GM21723 (cell line): ENCODE measurements around the gene MCCC2.
"Not testable (repeated sequence)": the region's sequence is repeated elsewhere in the genome, so short reads cannot be mapped to it uniquely, and the experiment has no call there.

ENCODE experiments used
- ATAC-seq: cut with Tn5 transposase; IDR thresholded peaks from one replicate; pipeline ENCODE4 v1.9.1; 2021; ENCODE audit warnings: mild to moderate bottlenecking, moderate library complexity; ENCODE audit not compliant: unreplicated experiment

Gene MCCC2

DNA sequence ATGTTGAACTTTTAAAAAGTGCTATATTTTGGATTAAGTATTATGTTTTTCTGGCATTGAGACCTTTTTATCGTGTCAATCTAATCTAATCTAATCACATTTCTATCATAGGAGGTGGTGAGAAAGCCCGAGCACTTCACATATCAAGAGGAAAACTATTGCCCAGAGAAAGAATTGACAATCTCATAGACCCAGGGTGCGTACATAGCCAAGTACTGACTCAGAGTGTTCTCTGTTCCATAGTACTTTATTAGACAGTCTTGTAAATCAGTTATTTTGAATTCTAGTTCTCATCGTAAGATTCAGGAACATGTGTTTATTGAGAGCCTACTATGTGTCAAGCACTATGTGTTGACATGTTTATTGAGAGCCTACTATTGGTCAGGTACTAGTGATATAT lies 9.0 kb downstream of the MCCC2 start:
- ATAC-seq = no peak

GRCh38 chr5:71597001-71597400 lies 9.9 kb downstream of the MCCC2 start:
- ATAC-seq = no peak

- ATAC-seq = no peak
Observed at GRCh38 chr5:71600783-71601182, 13.6 kb downstream of the MCCC2 start.

DNA sequence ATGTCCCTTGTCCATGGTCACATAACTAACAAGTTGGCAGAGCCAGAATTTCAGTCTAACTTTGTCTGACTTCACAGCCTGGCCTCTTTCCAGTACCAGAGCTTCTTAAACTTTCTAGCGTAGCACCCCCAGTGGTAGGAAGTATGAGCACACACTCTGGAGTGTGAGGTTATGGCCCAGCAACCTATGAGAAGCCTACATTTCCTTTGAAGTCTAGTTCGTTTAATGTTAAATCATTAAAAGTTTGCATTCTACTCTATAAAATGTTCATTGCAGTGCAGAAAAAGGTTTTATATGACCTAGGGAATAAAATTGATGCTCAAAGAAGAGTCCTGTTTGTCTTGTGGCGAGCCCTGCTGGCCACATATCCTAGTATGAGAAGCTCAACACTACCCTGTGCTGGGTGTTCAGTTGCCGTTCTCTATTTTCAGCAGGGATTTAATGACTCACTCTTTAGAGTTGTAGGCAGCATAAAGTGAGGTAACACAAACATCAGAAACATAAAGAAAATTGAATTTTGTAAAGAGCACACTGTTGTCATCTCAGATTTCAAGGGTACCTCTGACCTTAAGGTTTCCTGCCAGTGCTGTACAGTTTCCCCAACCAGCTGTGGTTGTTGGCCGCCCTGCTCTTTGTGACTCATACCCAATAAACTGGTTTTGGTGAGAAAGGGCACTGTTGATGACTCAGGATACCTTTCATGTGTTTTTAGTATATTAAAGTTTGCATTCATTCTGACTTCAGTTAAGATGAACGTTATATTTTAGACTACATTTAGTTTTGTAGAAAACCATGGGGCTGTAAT lies 14.3 kb downstream of the MCCC2 start:
- peak; percentile 93 for ATAC-seq

DNA sequence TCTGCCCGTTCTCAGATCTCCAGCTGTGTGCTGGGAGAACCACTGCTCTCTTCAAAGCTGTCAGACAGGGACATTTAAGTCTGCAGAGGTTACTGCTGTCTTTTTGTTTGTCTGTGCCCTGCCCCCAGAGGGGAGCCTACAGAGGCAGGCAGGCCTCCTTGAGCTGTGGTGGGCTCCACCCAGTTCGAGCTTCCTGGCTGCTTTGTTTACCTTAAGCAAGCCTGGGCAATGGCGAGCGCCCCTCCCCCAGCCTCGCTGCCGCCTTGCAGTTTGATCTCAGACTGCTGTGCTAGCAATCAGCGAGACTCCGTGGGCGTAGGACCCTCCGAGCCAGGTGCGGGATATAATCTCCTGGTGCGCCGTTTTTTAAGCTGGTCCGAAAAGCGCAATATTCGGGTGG lies 22.8 kb downstream of the MCCC2 start:
- ATAC-seq = not testable (repeated sequence)

DNA sequence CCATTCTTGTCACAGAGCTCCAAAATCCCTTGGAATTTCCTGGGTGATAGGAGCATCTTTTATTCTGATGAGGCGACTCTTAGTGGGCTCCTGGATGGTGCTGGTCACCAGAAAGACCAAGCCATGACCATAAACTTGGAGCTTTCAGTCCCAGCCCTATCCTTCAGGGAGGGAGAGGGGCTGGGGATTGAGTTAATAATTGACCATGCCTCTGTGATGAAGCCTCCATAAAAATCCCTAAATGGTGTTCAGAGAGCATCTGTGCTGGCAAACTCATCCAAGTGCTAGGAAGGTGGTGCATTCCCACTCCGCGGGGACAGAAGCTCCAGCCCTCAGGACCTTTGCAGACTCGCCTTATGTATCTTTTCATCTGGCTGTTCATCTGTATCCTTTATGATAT lies 28.7 kb downstream of the MCCC2 start:
- no peak for ATAC-seq

- no peak for ATAC-seq
Observed at GRCh38 chr5:71620630-71621029, 33.5 kb downstream of the MCCC2 start.

DNA sequence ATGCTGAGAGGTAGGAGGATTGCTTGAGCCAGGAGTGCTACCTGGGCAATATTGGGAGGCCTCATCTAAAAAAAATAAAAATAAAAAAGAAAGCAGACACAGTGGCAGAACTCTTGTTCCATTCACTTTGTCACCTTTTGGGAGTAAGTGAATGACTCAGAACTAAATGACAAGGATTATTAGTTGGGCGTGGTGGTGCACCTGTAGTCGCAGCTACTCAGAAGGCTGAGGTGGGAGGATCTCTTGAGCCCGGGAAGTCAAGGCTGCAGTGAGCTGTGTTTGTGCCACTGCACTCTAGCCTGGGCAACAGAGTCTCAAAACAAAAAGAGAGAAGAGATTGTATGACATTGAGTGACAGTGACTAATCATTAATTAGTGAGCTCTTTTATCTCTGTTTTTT lies 34.1 kb downstream of the MCCC2 start:
- ATAC-seq = no peak

GRCh38 chr5:71621741-71622140 lies 34.6 kb downstream of the MCCC2 start:
- ATAC-seq = no peak

- ATAC-seq = no peak
Observed at GRCh38 chr5:71623221-71623794, 36.2 kb downstream of the MCCC2 start.

- ATAC-seq = no peak
Observed at GRCh38 chr5:71629950-71630349, 42.8 kb downstream of the MCCC2 start.

DNA sequence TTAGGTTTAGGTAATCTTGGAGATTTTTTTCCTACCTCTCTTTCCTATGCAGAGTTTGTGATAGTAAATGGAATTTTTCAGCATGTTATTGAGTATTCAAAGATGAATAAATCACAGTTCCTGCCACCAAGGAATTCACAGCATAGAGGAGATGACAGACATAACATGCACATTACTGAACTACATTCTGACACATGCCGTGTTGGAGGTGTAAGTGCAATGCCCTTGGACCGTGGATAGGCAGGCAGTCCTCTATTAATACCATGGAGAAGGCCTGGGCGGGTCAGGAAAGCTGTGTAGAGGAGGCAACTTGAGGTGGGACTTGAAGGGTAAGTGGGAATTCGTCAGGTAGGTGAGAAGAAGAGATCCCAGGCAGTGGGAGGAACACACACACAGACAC lies 43.9 kb downstream of the MCCC2 start:
- no peak for ATAC-seq

- no peak for ATAC-seq
Observed at GRCh38 chr5:71632168-71632567, 45.0 kb downstream of the MCCC2 start.

DNA sequence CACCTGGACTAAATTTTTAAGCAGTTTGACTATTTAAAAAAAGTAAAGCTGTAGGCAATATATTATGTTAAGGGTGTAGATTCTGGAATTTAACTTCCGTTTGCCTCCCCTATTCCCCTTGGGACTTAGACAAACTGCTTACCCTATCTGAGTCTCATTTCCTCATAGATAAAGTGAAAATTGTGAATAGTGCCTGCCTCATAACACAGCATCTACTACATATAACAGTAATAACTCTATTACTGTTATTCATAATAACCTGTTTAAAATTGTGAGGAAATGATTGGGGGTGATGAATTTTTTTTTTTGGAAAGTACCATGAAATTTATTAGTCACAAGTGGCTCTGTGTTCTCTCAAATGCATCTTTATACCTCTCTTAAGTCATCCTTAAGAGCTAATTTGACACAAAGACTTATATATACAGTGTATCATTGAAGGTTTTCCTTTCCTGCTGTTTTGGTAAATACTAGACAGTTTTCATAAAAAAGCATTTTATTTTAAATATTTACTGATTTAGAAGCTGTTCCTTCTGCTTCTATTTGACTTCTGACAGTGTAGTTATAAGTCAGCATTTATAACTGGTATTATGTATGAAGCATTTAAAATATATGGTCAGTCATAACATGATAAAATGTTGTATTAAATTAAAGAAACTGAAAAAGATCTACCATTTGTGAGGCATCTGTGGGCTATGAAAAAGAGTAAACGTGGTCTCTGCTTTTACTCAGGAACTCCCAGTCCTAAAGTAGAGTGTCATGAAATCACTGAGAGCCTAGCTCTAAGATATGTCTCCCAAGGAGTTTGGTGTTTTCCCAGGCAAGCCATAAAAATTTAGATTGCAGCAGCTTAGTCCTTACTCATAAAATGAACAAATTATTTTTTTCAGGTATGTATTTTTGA lies 46.4 kb downstream of the MCCC2 start:
- ATAC-seq = no peak

GRCh38 chr5:71637133-71637532 lies 50.0 kb downstream of the MCCC2 start:
- no peak for ATAC-seq

DNA sequence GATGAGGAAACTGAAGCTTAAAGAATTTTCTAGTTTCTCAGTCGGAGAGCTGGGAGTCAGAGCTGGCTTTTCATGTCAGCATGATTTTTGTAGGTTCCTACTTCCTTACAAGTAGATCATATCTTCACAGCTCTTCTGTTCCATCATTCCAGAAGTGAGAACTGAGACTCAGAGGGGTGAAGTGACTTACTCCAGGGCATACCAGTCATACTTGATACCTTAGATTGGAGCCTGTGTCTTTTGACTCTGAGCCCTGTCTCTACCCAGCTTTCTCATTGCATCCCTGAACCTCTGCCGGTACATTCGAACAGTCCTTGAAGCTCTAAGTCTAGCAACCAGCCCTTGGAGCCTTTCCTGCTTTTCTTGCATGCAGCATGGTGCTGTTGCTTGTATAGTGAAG lies 53.3 kb downstream of the MCCC2 start:
- ATAC-seq = no peak

DNA sequence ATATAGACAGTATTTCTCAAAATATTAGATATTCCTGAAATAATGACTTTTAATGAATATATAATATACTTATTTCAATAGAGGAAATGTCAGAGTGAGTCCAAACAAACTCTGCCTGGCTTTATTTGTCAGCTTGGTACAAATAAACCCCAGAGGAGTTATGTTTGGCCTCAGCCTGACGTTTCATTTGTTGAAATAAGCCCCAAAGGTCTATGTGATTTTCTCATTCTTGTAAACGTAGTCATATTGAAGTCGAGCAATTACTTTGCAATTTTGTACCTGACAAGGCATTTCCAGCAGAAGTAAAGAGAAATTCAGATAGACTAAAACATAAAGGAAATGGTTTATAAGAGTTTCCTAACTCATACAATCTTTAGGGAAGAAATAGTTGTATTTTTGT lies 57.9 kb downstream of the MCCC2 start:
- no peak for ATAC-seq

DNA sequence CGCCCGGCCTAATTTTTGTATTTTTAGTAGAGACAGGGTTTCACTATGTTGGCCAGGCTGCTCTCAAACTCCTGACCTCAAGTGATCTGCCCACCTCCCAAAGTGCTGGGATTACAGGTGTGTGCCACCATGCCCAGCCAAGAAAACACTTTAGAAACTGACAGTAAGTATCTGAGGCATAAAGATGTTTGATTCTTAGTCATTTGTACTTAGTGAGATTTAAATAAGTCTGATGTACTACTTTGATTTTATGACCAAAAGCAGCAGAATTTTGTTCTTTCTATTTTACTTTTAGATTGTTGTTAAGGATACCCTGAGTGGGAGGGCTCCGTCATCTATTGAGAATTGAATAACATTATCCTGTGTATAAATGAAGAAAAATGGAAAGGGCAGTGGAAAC lies 63.8 kb downstream of the MCCC2 start:
- not testable (repeated sequence) for ATAC-seq

- ATAC-seq = no peak
Observed at GRCh38 chr5:71651579-71651978, 64.4 kb downstream of the MCCC2 start.

GRCh38 chr5:71652349-71652748 lies 65.2 kb downstream of the MCCC2 start:
- no peak for ATAC-seq

DNA sequence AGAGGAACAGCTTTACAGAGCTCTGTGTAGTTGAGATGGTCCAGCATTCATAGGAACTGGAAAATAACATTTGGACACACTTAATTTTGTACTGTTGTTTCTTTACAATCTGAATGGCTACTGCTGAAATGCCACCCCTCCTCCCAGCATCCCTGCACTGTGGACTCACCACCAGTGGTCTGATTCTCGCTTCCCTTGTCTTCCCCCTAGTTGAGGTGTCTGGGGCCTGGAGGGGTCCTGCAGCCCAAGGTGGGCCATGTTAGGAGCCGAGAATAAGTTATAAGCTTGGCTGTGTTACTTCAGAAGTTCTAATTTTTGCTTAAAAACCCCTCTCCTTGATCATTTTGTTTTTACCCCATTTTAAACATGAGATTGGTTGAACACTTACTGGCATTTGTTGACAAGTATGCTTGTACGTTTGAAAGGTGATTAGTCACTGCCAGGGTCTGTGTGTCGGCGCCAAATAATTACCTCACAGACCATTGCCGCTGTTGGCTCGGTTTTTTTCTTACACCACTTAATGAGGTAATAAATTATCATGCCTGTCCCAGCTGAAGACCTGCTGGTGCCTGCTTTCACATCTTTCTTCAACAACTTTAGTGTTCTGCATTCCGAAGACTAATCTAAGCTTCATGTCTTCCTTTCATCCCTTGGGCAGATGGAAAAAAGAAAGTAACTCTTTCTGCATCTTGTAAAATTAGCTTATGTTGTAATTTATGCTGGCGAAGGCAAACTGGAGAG lies 65.8 kb downstream of the MCCC2 start:
- no peak for ATAC-seq
